D341Med (cell line): ENCODE results near the gene TRRAP.

Experiments used
- DNase-seq: peaks from one replicate; pipeline ENCODE4 v3.0.0; 2012; ENCODE audit warnings: low spot score

Gene TRRAP

GRCh38 chr7:99061001-99061776, 182.9 kb downstream of the TRRAP start:
- DNase-seq, result no peak
